Neural progenitor cell (in vitro differentiated cells): ENCODE results near the gene WDR81. TPM values are rescaled to one million over a fixed set of nuclear protein-coding genes. Genes with fewer than 3 reads are reported as not detected.
"Not testable (repeated sequence)": the region's sequence is repeated elsewhere in the genome, so short reads cannot be mapped to it uniquely, and the experiment has no call there.

ENCODE experiments used
- DNase-seq: peaks from one replicate; pipeline ENCODE4 v3.0.0-alpha.2; 2016; ENCODE audit warnings: low spot score
- H2AFZ ChIP-seq: fragments of 200-600 bp; sonication (generic); replicated peaks from 2 replicates; pipeline ENCODE4 v1.6.1; 2016; ENCODE audit warnings: antibody characterized with exemption
- H3F3A ChIP-seq: fragments of 200-600 bp; sonication (generic); 2 replicates; pipeline ENCODE4 v1.6.1; 2016; ENCODE audit warnings: antibody characterized with exemption, low read depth
- H3K27ac ChIP-seq: fragments of 200-600 bp; sonication (generic); 2 replicates; pipeline ENCODE4 v1.5.1; 2016; ENCODE audit warnings: mild to moderate bottlenecking
- H3K27me3 ChIP-seq: fragments of 200-600 bp; sonication (generic); 2 replicates; pipeline ENCODE4 v1.6.1; 2016; ENCODE audit warnings: mild to moderate bottlenecking, moderate library complexity
- H3K36me3 ChIP-seq: fragments of 200-600 bp; sonication (generic); 2 replicates; pipeline ENCODE4 v1.5.1; 2016
- H3K4me1 ChIP-seq: fragments of 200-600 bp; sonication (generic); 2 replicates; pipeline ENCODE4 v1.6.1; 2016; ENCODE audit warnings: mixed run types
- H3K4me2 ChIP-seq: fragments of 200-600 bp; sonication (generic); 2 replicates; pipeline ENCODE4 v1.6.1; 2016
- H3K4me3 ChIP-seq: fragments of 200-600 bp; sonication (generic); 2 replicates; pipeline ENCODE4 v1.5.1; 2016
- H3K79me2 ChIP-seq: fragments of 200-600 bp; sonication (generic); 2 replicates; pipeline ENCODE4 v1.6.1; 2016; ENCODE audit warnings: low read depth
- H3K9ac ChIP-seq: fragments of 200-600 bp; sonication (generic); 2 replicates; pipeline ENCODE4 v1.6.1; 2016
- H3K9me3 ChIP-seq: fragments of 200-600 bp; sonication (generic); 2 replicates; pipeline ENCODE4 v1.5.1; 2016; ENCODE audit warnings: low read depth
- H4K20me1 ChIP-seq: fragments of 200-600 bp; sonication (generic); 2 replicates; pipeline ENCODE4 v1.6.1; 2016; ENCODE audit warnings: low read depth
- H3K27ac Mint-ChIP-seq: 3 replicates; pipeline ENCODE4 v1.8.0; 2021; ENCODE audit warnings: mixed read lengths
- H3K27me3 Mint-ChIP-seq: 2 replicates; pipeline ENCODE4 v1.8.0; 2022; ENCODE audit warnings: low read depth, mild to moderate bottlenecking, inconsistent platforms, moderate library complexity, mixed read lengths; ENCODE audit not compliant: insufficient read depth
- H3K36me3 Mint-ChIP-seq: 3 replicates; pipeline ENCODE4 v1.8.0; 2021; ENCODE audit warnings: mixed read lengths
- H3K4me1 Mint-ChIP-seq: 3 replicates; pipeline ENCODE4 v1.8.0; 2021; ENCODE audit warnings: mixed read lengths
- H3K4me3 Mint-ChIP-seq: 3 replicates; pipeline ENCODE4 v1.8.0; 2021; ENCODE audit warnings: mild to moderate bottlenecking, moderate library complexity, mixed read lengths
- H3K9me3 Mint-ChIP-seq: 3 replicates; pipeline ENCODE4 v1.8.0; 2020; ENCODE audit warnings: mixed read lengths
- CTCF ChIP-seq: fragments of 200-600 bp; sonication (generic); IDR thresholded peaks from 2 replicates; pipeline ENCODE4 v1.5.1; 2017; ENCODE audit warnings: antibody characterized with exemption, mild to moderate bottlenecking
- EZH2 ChIP-seq: fragments of 200-600 bp; sonication (generic); IDR thresholded peaks from 2 replicates; pipeline ENCODE4 v1.6.1; 2017; ENCODE audit warnings: antibody characterized with exemption, mild to moderate bottlenecking, moderate library complexity
- EZH2phosphoT487 ChIP-seq: fragments of 200-600 bp; sonication (generic); IDR thresholded peaks from 2 replicates; pipeline ENCODE4 v1.6.1; 2017; ENCODE audit warnings: antibody characterized with exemption
- total RNA-seq: library from RNA; depleted of rRNA; stranded (reverse); fragments of >200 nt; gene quantifications from 2 replicates; pipeline ENCODE4 v1.2.3, GENCODE V29; 2015; ENCODE audit warnings: low replicate concordance

WDR81 gene
- total RNA-seq, 1 donor from 2014 or later = 1.9 TPM

- Histone ChIP-seq H3K79me2 (peaks cover 10% of the 10 kb centered on the region), H2AFZ (no peak overlapping the region), H3K9ac (no peak overlapping the region), H3K27ac (no peak overlapping the region), H3K9me3 (no peaks in the 10 kb centered on the region), H3F3A (peaks cover 14% of the 10 kb centered on the region), H4K20me1 (peaks cover 2% of the 10 kb centered on the region), H3K4me3 (no peak overlapping the region), H3K4me2 (no peak overlapping the region), H3K4me1 (peaks cover 21% of the 10 kb centered on the region), H3K27me3 (no peaks in the 10 kb centered on the region), H3K36me3 (no peaks in the 10 kb centered on the region)
- Mint-ChIP-seq H3K27ac (no peak overlapping the region), H3K27me3 (peaks cover 5% of the 10 kb centered on the region), H3K36me3 (no peaks in the 10 kb centered on the region), H3K9me3 (no peaks in the 10 kb centered on the region), H3K4me3 (no peak overlapping the region), H3K4me1 (peaks cover 26% of the 10 kb centered on the region)
- TF ChIP-seq EZH2 (no peak), CTCF (peak; percentile 10)
- no peak for DNase-seq
These were observed 42.9 kb downstream of the WDR81 start for GRCh38 chr17:1767358-1767757.

GRCh38 chr17:1769822-1770477, 45.4 kb downstream of the WDR81 start:
- Histone ChIP-seq H3K9ac (no peak overlapping the region), H3K36me3 (no peaks in the 10 kb centered on the region), H2AFZ (no peak overlapping the region), H3K27me3 (no peaks in the 10 kb centered on the region), H4K20me1 (no peaks in the 10 kb centered on the region), H3K4me1 (peaks cover 3% of the 10 kb centered on the region), H3K4me2 (no peak overlapping the region), H3F3A (peaks cover 4% of the 10 kb centered on the region), H3K9me3 (no peaks in the 10 kb centered on the region), H3K27ac (no peak overlapping the region), H3K79me2 (no peaks in the 10 kb centered on the region), H3K4me3 (no peak overlapping the region)
- Mint-ChIP-seq H3K4me1 (peaks cover 9% of the 10 kb centered on the region), H3K9me3 (no peaks in the 10 kb centered on the region), H3K27me3 (peaks cover 7% of the 10 kb centered on the region), H3K36me3 (peaks cover 6% of the 10 kb centered on the region), H3K27ac (peak overlapping the region; percentile 81), H3K4me3 (no peak overlapping the region)
- DNase-seq = no peak
- TF ChIP-seq CTCF (no peak), EZH2 (no peak), EZH2phosphoT487 (no peak)

- H3K4me2 ChIP-seq = not testable (repeated sequence)
These were observed 48.6 kb downstream of the WDR81 start for GRCh38 chr17:1773000-1773695.

GRCh38 chr17:1773696-1774181, 49.2 kb downstream of the WDR81 start:
- Histone ChIP-seq H2AFZ (no peak overlapping the region), H3K27me3 (no peaks in the 10 kb centered on the region), H3K9ac (no peak overlapping the region), H3K4me1 (no peaks in the 10 kb centered on the region), H3K36me3 (no peaks in the 10 kb centered on the region), H3K4me2 (no peak overlapping the region), H3K9me3 (no peaks in the 10 kb centered on the region), H3F3A (peaks cover 4% of the 10 kb centered on the region), H3K79me2 (no peaks in the 10 kb centered on the region), H4K20me1 (no peaks in the 10 kb centered on the region), H3K27ac (no peak overlapping the region), H3K4me3 (no peak overlapping the region)
- Mint-ChIP-seq H3K36me3 (peaks cover 21% of the 10 kb centered on the region), H3K4me3 (no peak overlapping the region), H3K4me1 (peaks cover 5% of the 10 kb centered on the region), H3K9me3 (no peaks in the 10 kb centered on the region), H3K27ac (peak overlapping the region; percentile 50), H3K27me3 (peaks cover 5% of the 10 kb centered on the region)
- TF ChIP-seq CTCF (no peak), EZH2 (no peak), EZH2phosphoT487 (no peak)
- DNase-seq = no peak

More at GRCh38 chr17:1773000-1773695, 48.6 kb downstream of the WDR81 start:
- not testable (repeated sequence) for DNase-seq, H3K4me3 Mint-ChIP-seq, H3K9me3 Mint-ChIP-seq, H3K27me3 ChIP-seq, H3K9ac ChIP-seq, H3K27me3 Mint-ChIP-seq, H3K9me3 ChIP-seq, H3K4me1 ChIP-seq, H3K4me1 Mint-ChIP-seq, H3K79me2 ChIP-seq, H3K4me3 ChIP-seq, H4K20me1 ChIP-seq, H3K27ac ChIP-seq, H3K36me3 ChIP-seq, H2AFZ ChIP-seq, H3F3A ChIP-seq
- Mint-ChIP-seq H3K27ac (peak overlapping the region; percentile 50), H3K36me3 (peaks cover 17% of the 10 kb centered on the region)
